GM10248 (cell line): ENCODE results near the gene MSI2.
A peak's percentile ranks its signal among the peaks of the same experiment; 100 is the strongest.

ENCODE experiments used
- CTCF ChIA-PET: fragments of 300-600 bp; sonication (Branson Sonifier 250); formaldehyde crosslinking; extraction: SDS; loops from one replicate; lab custom pipeline; 2021; ENCODE audit warnings: antibody characterized with exemption; lab: Yijun Ruan, JAX
- POLR2A ChIA-PET: fragments of 350-650 bp; sonication (Branson Sonifier 250); formaldehyde crosslinking; extraction: SDS; loops from one replicate; lab custom pipeline; 2020; ENCODE audit warnings: antibody characterized with exemption; lab: Yijun Ruan, JAX
- DNase-seq: peaks from one replicate; pipeline ENCODE4 v3.0.0; 2012; ENCODE audit errors: extremely low spot score
- CTCF ChIP-seq: IDR thresholded peaks from 2 replicates; pipeline ENCODE4 v1.5.1; 2012; ENCODE audit warnings: mild to moderate bottlenecking, low read depth; ENCODE audit errors: extremely low read depth, missing control alignments, control extremely low read depth

The MSI2 gene

GRCh38 chr17:57418463-57419246 lies 162.3 kb downstream of the MSI2 start:
- no peak for TF ChIP-seq CTCF
- CTCF ChIA-PET: interaction anchor here (0.8 to 2.4 kb wide), 5 partner anchors 12 to 175 kb away, joined by 3 to 9 read pairs (median 3); no protein-coding TSS in a partner anchor
- POLR2A ChIA-PET: no interaction called here
- no peak for DNase-seq

DNA sequence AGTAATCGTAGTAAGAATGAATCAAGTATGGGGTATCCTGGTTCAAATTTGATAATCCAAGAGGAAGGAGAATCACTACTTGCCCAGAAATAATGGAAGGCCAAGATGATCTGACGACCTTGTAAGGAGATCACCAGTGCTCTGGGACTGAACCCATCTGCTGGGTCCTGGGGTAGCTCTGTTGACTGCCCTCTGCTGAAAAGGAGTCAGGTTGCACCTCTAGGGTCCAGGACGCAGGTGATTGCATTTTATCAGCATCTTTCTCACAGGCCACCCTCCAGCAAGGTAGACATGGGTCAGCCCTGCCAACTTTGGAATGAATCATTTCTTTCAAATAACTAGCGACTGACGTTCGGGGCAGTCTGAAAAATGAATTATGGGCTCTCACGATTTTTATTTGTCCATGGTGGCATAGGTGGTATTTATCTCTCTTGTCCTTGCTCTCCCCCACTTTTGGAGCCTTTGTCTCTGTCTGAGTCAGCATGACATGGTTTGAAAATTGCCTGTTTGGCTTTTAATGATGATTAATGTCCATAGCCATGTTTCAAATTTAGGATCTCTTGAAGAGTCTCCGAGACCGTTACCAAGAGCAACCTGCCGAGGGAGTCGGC lies 163.7 kb downstream of the MSI2 start:
- ChIA-PET CTCF (interaction anchor here (0.8 to 1.3 kb wide), 3 partner anchors 20 to 177 kb away, joined by 3 to 4 read pairs (median 4); no protein-coding TSS in a partner anchor), POLR2A (no interaction called here)
- DNase-seq: no peak
- TF ChIP-seq CTCF: no peak

- DNase-seq: no peak
- no peak for TF ChIP-seq CTCF
- CTCF ChIA-PET: interaction anchor here (0.8 to 3.9 kb wide), 4 partner anchors 19 to 178 kb away, joined by 3 to 23 read pairs (median 4); no protein-coding TSS in a partner anchor
- POLR2A ChIA-PET: no interaction called here
Measured at GRCh38 chr17:57420734-57421717, 164.7 kb downstream of the MSI2 start.

DNA sequence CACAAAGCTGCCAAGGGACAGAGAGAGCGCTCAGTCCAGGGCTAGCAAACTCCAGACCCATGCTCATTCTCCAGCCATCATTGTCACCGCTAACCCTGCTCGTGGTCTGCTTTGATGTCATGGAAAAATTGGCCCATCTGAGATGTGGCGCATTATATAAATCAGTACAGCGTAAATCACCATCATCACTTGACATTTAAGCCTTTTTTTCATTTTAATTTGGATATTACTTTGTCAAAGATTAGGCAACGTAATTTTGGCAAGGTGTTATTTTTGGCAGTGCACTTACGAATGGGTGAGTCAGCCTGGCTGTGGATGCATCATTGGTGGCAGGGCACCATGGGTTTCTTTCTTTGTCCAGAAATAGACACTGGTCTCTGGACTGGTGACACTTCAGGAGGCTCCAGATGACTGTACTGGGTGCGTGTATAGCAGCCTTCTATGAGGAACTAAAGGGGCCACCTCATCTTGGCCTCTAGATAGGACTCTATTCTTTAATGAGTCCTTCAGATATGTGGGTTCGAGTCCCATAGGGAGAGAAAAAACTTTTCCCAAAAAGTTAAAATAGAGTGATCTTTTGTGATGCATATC lies 166.3 kb downstream of the MSI2 start:
- TF ChIP-seq CTCF: no peak
- CTCF ChIA-PET: interaction anchor here (0.9 to 3.9 kb wide), 3 partner anchors 17 to 180 kb away, joined by 3 to 23 read pairs (median 3); no protein-coding TSS in a partner anchor
- POLR2A ChIA-PET: no interaction called here
- peak; percentile 60 for DNase-seq

DNA sequence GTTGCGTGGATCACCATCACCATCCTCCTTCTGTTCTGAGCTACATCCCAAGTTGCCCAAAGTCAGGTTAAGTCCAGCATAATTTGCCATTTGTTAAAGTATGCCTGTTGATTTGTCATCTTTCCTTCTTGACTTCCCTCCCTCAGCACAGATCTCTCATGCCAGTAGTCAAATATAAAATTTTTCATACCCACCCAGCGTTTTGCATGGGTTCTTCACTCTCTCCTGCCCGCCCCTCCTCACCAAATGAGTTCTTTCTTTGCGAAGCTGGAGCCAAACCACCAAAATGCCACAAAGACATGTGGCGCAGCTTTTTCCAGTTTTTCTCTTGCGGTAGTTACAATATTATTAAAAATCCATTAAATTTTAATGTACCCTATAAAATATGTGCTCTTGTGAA lies 167.2 kb downstream of the MSI2 start:
- POLR2A ChIA-PET: no interaction called here
- CTCF ChIA-PET: interaction anchor here (0.9 to 3.9 kb wide), 10 partner anchors 10 to 181 kb away, joined by 3 to 23 read pairs (median 4); no protein-coding TSS in a partner anchor
- no peak for TF ChIP-seq CTCF
- DNase-seq: no peak

DNA sequence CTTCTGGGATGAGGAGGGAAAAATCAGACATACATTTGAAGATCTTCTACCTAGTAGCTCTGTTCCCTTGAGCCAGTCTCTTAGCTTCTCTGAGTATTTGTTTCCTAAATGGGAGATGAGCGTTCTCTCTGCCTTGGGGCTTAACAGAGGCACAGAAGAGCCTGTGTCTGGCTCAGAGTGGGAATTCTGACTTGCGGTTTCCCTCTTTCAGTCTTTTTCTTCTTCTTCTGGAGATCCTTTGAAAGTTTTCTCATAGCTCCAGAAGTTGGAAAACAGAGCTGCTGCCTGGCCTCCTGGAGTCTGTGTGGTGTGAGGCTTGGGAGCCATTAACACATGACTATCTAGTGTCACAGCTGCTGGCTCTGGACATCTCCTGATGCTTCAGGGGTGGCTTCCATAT lies 167.9 kb downstream of the MSI2 start:
- TF ChIP-seq CTCF: no peak
- no peak for DNase-seq
- CTCF ChIA-PET: interaction anchor here (0.8 to 3.9 kb wide), 10 partner anchors 9 to 181 kb away, joined by 3 to 23 read pairs (median 4); no protein-coding TSS in a partner anchor
- POLR2A ChIA-PET: no interaction called here
